Gastrocnemius medialis (tissue), 4 donors: ENCODE measurements around the gene PNCK. TPM values are rescaled to one million over a fixed set of nuclear protein-coding genes. Genes with fewer than 3 reads are reported as not detected.
"Not testable (repeated sequence)": the region's sequence is repeated elsewhere in the genome, so short reads cannot be mapped to it uniquely, and the experiment has no call there.

Experiments
- ATAC-seq, 2 donors: fragments of 150-250 bp; one replicate each; pipeline ENCODE4 v1.9.1; 2016
- DNase-seq, 2 donors: peaks; one replicate each; pipeline ENCODE4 v3.0.0-alpha.2; 2019
- H3K27ac ChIP-seq, 4 donors: fragments of 200-600 bp; sonication (generic); 1 replicate in 1 of 4; 2 replicates in 3 of 4; pipeline ENCODE4 v1.5.1; 2016 to 2018; ENCODE audit warnings: mild to moderate bottlenecking in 2 of 4, moderate library complexity in 1 of 4
- H3K27me3 ChIP-seq, 3 donors: fragments of 200-600 bp; sonication (generic) in 2 of 3; 1 replicate in 1 of 3; 2 replicates in 2 of 3; pipeline versions ENCODE4 v1.5.1 to v1.6.0; 2016 to 2019; ENCODE audit warnings: mild to moderate bottlenecking in 1 of 3, moderate library complexity in 1 of 3
- H3K36me3 ChIP-seq, 2 donors: fragments of 200-600 bp; sonication (generic) in 1 of 2; one replicate each; pipeline ENCODE4 v1.5.1; 2017 to 2018
- H3K4me1 ChIP-seq, 2 donors: fragments of 200-600 bp; sonication (generic) in 1 of 2; one replicate each; pipeline ENCODE4 v1.5.1; 2016 to 2017; ENCODE audit warnings: mild to moderate bottlenecking in 2 of 2
- H3K4me3 ChIP-seq, 4 donors: fragments of 200-600 bp; sonication (generic) in 3 of 4; 1 replicate in 1 of 4; 2 replicates in 3 of 4; pipeline ENCODE4 v1.5.1; 2016 to 2019; ENCODE audit warnings: mild to moderate bottlenecking in 2 of 4
- H3K9me3 ChIP-seq, 3 donors: fragments of 200-600 bp; sonication (generic) in 2 of 3; 1 replicate in 1 of 3; 2 replicates in 2 of 3; pipeline ENCODE4 v1.5.1; 2016 to 2019
- CTCF ChIP-seq, 5 experiments: fragments of 450-650 bp in 3 of 5; fragments of 200-600 bp in 2 of 5; sonication (generic) in 2 of 5; IDR thresholded peaks in 4 of 5; conservative IDR thresholded peaks in 1 of 5; 1 replicate in 4 of 5; 2 replicates in 1 of 5; pipeline ENCODE4 v1.5.1; 2016 to 2019; ENCODE audit warnings: antibody characterized with exemption in 5 of 5, mild to moderate bottlenecking in 3 of 5, moderate library complexity in 3 of 5
- POLR2A ChIP-seq, 2 donors: fragments of 450-650 bp; IDR thresholded peaks; one replicate each; pipeline ENCODE4 v1.6.1; 2017; ENCODE audit warnings: antibody characterized with exemption in 2 of 2, mild to moderate bottlenecking in 2 of 2, moderate library complexity in 2 of 2
- in situ Hi-C, 4 donors: fragments of 200-750 bp; cut with MboI; loops; one replicate each; pipeline versions ENCODE4 v1.15.0 to v1.8.0; 2017; ENCODE audit warnings: low sequenced_read_pairs in 4 of 4
- intact Hi-C: fragments of 100-400 bp; cut with DNase I; formaldehyde crosslinking; loops from one replicate; pipeline ENCODE4 v1.15.1; 2023; ENCODE audit warnings: low total_unique reads
- total RNA-seq, 4 donors: library from RNA; depleted of rRNA; stranded (reverse); fragments of >200 nt; gene quantifications; one replicate each; pipeline versions ENCODE4 v1.1.0 to v1.2.3, GENCODE V29; 2016

Gene PNCK
- total RNA-seq, 4 donors from 2014 or later = 0.98 to 1.6 TPM; not detected in 2

GRCh38 chrX:153700376-153700945 lies 26.8 kb upstream of the PNCK start:
- no peaks in the 10 kb centered on the region for H3K27me3 ChIP-seq
- peak; percentile 9 to 10 for ATAC-seq
- intact Hi-C loops (loop anchor here (10.0 kb wide), 1 partner anchor 344 kb away; no protein-coding TSS in a partner anchor), in situ Hi-C loops (no loop called here)
- peak in 1 of 2 donors; percentile 68 for DNase-seq
- no peaks in the 10 kb centered on the region for H3K9me3 ChIP-seq
- H3K4me3 ChIP-seq = no peak overlapping the region
- peak overlapping the region; percentile 85 to 91 (median 90) for H3K27ac ChIP-seq
- TF ChIP-seq POLR2A (IDR thresholded peaks at IDR 0.05) = no peak
- H3K36me3 ChIP-seq = no peaks in the 10 kb centered on the region
- peaks cover 27 to 74% of the 10 kb centered on the region in 2 donors for H3K4me1 ChIP-seq

- peak; percentile 25 to 36 for ATAC-seq
- H3K36me3 ChIP-seq, H3K9me3 ChIP-seq, in situ Hi-C loops, H3K27me3 ChIP-seq, H3K4me3 ChIP-seq: not testable (repeated sequence)
- DNase-seq = peak; percentile 32 to 82
- Histone ChIP-seq H3K4me1 (peaks cover 27 to 74% of the 10 kb centered on the region in 2 donors), H3K27ac (peak overlapping the region; percentile 85 to 91 (median 90))
- intact Hi-C loops = loop anchor here (10.0 kb wide), 1 partner anchor 345 kb away; no protein-coding TSS in a partner anchor
- peak in 1 of 2 donors; percentile 8 for TF ChIP-seq POLR2A (IDR thresholded peaks at IDR 0.05)
These were observed 26.3 kb upstream of the PNCK start for GRCh38 chrX:153699784-153700371.

GRCh38 chrX:153699210-153699783 lies 25.7 kb upstream of the PNCK start:
- in situ Hi-C loops, H3K36me3 ChIP-seq, H3K4me3 ChIP-seq, ATAC-seq, H3K9me3 ChIP-seq, H3K27me3 ChIP-seq, intact Hi-C loops: not testable (repeated sequence)
- peak in 1 of 2 donors; percentile 22 for DNase-seq
- Histone ChIP-seq H3K27ac (peak overlapping the region; percentile 85 to 91 (median 90)), H3K4me1 (peaks cover 27 to 72% of the 10 kb centered on the region in 2 donors)

- intact Hi-C loops (no loop called here), in situ Hi-C loops (no loop called here)
- no peaks in the 10 kb centered on the region for H3K27me3 ChIP-seq
- H3K4me3 ChIP-seq = no peak overlapping the region
- no peak for ATAC-seq
- H3K9me3 ChIP-seq = no peaks in the 10 kb centered on the region
- peak overlapping the region; percentile 85 to 91 (median 90) for H3K27ac ChIP-seq
- H3K36me3 ChIP-seq = peaks cover 0 to 9% of the 10 kb centered on the region in 2 donors
- TF ChIP-seq POLR2A (IDR thresholded peaks at IDR 0.05) (no peak), CTCF (IDR thresholded peaks at IDR 0.05 in 4 of 5, conservative IDR thresholded peaks at IDR 0.05 in 1 of 5) (no peak)
- H3K4me1 ChIP-seq = peaks cover 18 to 62% of the 10 kb centered on the region in 2 donors
- no peak for DNase-seq
These were observed 24.6 kb upstream of the PNCK start for GRCh38 chrX:153697924-153698865.

- in situ Hi-C loops, H3K36me3 ChIP-seq, H3K4me3 ChIP-seq, H3K9me3 ChIP-seq, H3K27me3 ChIP-seq, intact Hi-C loops: not testable (repeated sequence)
- DNase-seq = peak in 1 of 2 donors; percentile 80
- Histone ChIP-seq H3K4me1 (peaks cover 13 to 61% of the 10 kb centered on the region in 2 donors), H3K27ac (peak overlapping the region; percentile 85 to 91 (median 90))
- ATAC-seq = peak; percentile 59 to 73
- peak; percentile 24 to 45 for TF ChIP-seq POLR2A (IDR thresholded peaks at IDR 0.05)
These were observed 23.5 kb upstream of the PNCK start for GRCh38 chrX:153696986-153697722.

- Histone ChIP-seq H3K27ac (peak overlapping the region; percentile 85 to 91 (median 90)), H3K4me1 (peaks cover 7 to 59% of the 10 kb centered on the region in 2 donors)
- ATAC-seq, in situ Hi-C loops, H3K4me3 ChIP-seq, DNase-seq, H3K27me3 ChIP-seq, H3K36me3 ChIP-seq, intact Hi-C loops, H3K9me3 ChIP-seq: not testable (repeated sequence)
These were observed 22.9 kb upstream of the PNCK start for GRCh38 chrX:153696538-153696937.
